HG02588 (cell line): Measurements from ENCODE around the gene PCGF6.
"Not testable (repeated sequence)": the region's sequence is repeated elsewhere in the genome, so short reads cannot be mapped to it uniquely, and the experiment has no call there.

ENCODE experiments used
- ATAC-seq: cut with Tn5 transposase; IDR thresholded peaks from one replicate; pipeline ENCODE4 v1.9.1; 2021; ENCODE audit warnings: mild to moderate bottlenecking, moderate library complexity; ENCODE audit not compliant: unreplicated experiment

The PCGF6 gene

GRCh38 chr10:103258928-103259327, 92.0 kb downstream of the PCGF6 start:
- ATAC-seq = not testable (repeated sequence)

DNA sequence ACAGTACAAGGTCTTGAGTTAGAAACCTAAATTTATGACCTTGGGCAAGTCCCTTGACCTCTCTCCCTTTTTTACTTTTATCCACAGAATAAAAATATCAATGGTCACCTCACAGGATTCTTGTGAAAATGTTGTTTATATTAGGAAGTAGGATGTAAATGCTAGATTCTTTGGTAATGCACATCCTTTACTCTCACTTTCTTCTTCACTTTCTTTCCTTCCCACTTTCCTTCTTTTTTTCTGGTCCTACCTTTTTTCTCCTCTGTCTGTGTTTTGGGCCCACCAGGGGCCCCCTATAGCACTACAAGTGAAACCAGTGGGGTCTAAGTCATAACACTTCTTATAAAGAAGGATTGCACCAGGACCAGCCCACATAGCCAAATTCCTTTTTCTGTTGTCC, 93.1 kb downstream of the PCGF6 start:
- no peak for ATAC-seq

- no peak for ATAC-seq
Measured at GRCh38 chr10:103256613-103257012, 94.3 kb downstream of the PCGF6 start.

GRCh38 chr10:103254538-103255325, 96.2 kb downstream of the PCGF6 start:
- no peak for ATAC-seq

- no peak for ATAC-seq
Measured at GRCh38 chr10:103254113-103254512, 96.8 kb downstream of the PCGF6 start.
